GM18526 (cell line): ENCODE data around the gene ZNF679.

Source experiments
- POLR2A ChIP-seq: IDR thresholded peaks from 3 replicates; pipeline ENCODE4 v1.6.1; 2011; ENCODE audit not compliant: insufficient read length; ENCODE audit errors: extremely low read depth

ZNF679 gene

DNA sequence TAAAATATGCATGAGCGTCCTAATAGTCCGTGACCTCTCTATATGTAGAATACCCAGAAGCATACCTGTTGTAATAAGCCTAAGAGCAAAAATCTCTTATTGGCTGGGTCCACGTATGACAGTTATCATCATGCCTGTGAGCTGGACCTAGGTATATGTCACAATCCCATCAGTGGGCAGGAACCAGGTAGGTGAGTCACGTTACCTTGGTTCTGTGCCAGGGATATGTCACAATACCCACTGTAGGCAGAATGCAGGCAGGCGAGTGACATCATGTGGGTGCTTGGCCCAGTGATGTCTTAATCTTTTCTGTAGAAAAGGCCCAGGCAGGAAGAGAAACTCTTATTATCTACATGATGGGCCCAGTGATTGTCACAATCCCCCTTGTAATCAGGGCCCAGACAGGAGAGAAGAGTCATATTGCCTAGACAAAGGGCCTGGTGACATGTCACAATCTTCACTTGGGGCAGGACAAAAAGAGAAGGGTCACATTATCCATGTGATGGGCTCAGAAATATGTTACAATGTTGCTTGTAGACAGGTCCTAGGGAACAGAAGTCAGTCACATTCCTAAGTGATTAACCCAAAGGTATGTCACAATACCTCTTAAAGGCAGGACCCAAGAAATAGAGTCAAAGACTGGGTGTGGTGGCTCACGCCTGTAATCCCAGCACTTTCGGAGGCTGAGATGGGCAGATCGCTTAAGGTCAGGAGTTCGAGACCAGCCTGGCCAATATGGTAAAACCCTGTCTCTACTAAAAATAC lies 72.5 kb downstream of the ZNF679 start:
- TF ChIP-seq POLR2A: no peak

GRCh38 chr7:64307254-64308015 lies 79.2 kb downstream of the ZNF679 start:
- TF ChIP-seq POLR2A: peak; percentile 50

DNA sequence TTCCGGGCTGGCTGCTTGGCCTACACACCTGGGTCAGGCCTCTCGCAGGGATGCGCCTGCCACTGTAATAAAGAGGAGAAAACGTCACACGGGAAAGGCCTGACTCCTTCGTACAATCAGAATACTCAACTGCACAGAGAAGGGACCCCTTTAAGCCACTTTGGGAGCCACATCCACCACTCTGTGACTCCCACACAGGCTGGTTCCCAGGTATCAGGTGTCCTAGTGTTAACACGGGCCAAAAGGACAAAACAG lies 79.7 kb downstream of the ZNF679 start:
- no peak for TF ChIP-seq POLR2A

DNA sequence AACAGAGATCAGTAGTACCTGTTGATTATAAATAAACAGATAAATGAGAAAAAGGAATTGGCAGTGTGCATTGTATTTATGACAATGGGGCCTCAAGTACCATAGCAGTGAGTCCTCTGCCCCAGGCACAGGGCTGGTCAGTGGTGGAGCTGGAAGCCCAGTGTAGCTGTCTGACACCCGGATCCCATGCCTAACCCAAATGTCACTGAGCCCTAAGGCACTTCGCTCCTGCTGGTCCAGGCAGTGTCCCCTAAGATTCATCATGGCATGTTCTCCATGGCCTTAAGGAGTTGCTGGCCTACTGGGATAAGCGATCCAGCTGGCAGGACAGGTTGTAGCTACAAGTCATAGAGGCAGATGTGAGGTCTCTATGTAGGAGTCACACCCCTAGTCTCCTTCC lies 82.2 kb downstream of the ZNF679 start:
- no peak for TF ChIP-seq POLR2A

- no peak for TF ChIP-seq POLR2A
These were observed 84.6 kb downstream of the ZNF679 start for GRCh38 chr7:64312826-64313225.

- peak; percentile 74 for TF ChIP-seq POLR2A
These were observed 85.6 kb downstream of the ZNF679 start, which contains the start of gene ZNF736 for GRCh38 chr7:64313740-64314491. ZNF736 (plus strand) TSS chr7:64313961; CDS start chr7:64314151, 190 bp downstream.

DNA sequence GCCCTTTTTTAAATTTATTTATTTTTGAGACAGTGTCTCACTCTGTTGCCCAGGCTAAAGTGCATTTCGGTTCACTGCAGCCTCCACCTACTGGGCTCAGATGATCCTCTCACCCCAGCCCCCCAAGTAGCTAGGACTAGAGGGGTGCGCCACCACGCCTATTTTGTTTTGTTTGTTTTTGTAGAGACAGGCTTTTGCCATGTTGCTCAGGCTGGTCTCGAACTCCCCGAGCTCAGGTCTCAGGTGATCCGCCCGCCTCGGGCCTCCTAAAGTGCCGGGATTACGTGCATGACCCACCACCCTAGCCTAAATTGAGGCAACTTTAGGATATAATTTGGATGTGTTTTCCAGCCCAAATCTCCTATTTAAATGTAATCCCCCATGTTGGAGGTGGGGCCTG lies 86.3 kb downstream of the ZNF679 start:
- no peak for TF ChIP-seq POLR2A
